ENCODE results near the gene LCLAT1. TPM values are rescaled to one million over a fixed set of nuclear protein-coding genes. Genes with fewer than 3 reads are reported as not detected.

Gene LCLAT1
- total RNA-seq, 2 experiments from 2014 or later: 19.0 to 20.5 TPM

- Mint-ChIP-seq H3K4me3 (no peak overlapping the region), H3K27ac (no peak overlapping the region), H3K36me3 (ENCODE audit: low read depth) (no peaks in the 10 kb centered on the region), H3K4me1 (ENCODE audit: low read depth) (no peaks in the 10 kb centered on the region), H3K27me3 (no peaks in the 10 kb centered on the region), H3K9me3 (no peaks in the 10 kb centered on the region)
- ChIA-PET CTCF (interaction anchor here (1.2 to 5.3 kb wide), 2 partner anchors 23 to 524 kb away, joined by 3 to 44 read pairs; no protein-coding TSS in a partner anchor), POLR2A (no interaction called here)
- no peak for DNase-seq
- intact Hi-C loops (cut with micrococcal nuclease): no loop called here
- TF ChIP-seq CTCF (IDR thresholded peaks at IDR 0.05): no peak
- ATAC-seq: no peak
Measured at GRCh38 chr2:30688956-30689401, 241.9 kb downstream of the LCLAT1 start.

GRCh38 chr2:30689496-30690125 lies 242.6 kb downstream of the LCLAT1 start:
- Mint-ChIP-seq H3K36me3 (ENCODE audit: low read depth) (no peaks in the 10 kb centered on the region), H3K27me3 (no peaks in the 10 kb centered on the region), H3K27ac (no peak overlapping the region), H3K9me3 (no peaks in the 10 kb centered on the region), H3K4me1 (ENCODE audit: low read depth) (no peaks in the 10 kb centered on the region), H3K4me3 (no peak overlapping the region)
- ATAC-seq (no peak), DNase-seq (no peak)
- ChIA-PET POLR2A (no interaction called here), CTCF (interaction anchor here (5.3 kb wide), 1 partner anchor 23 kb away, joined by 44 read pairs; no protein-coding TSS in a partner anchor)
- intact Hi-C loops (cut with micrococcal nuclease): no loop called here
- no peak for TF ChIP-seq CTCF (IDR thresholded peaks at IDR 0.05)

- ATAC-seq: no peak
- Mint-ChIP-seq H3K27ac (no peak overlapping the region), H3K4me3 (no peak overlapping the region), H3K4me1 (ENCODE audit: low read depth) (no peaks in the 10 kb centered on the region), H3K36me3 (ENCODE audit: low read depth) (no peaks in the 10 kb centered on the region), H3K27me3 (no peaks in the 10 kb centered on the region), H3K9me3 (no peaks in the 10 kb centered on the region)
- intact Hi-C loops (cut with micrococcal nuclease): no loop called here
- DNase-seq: no peak
- ChIA-PET CTCF (interaction anchor here (5.3 kb wide), 1 partner anchor 22 kb away, joined by 44 read pairs; no protein-coding TSS in a partner anchor), POLR2A (no interaction called here)
- TF ChIP-seq CTCF (IDR thresholded peaks at IDR 0.05): no peak
Measured at GRCh38 chr2:30690126-30690561, 243.1 kb downstream of the LCLAT1 start.

GRCh38 chr2:30691091-30691947 lies 244.3 kb downstream of the LCLAT1 start:
- no peak overlapping the region for H3K4me3 Mint-ChIP-seq
- ChIA-PET CTCF (interaction anchor here (1.1 to 8.2 kb wide), 2 partner anchors 18 to 527 kb away, joined by 4 to 125 read pairs; no protein-coding TSS in a partner anchor), POLR2A (interaction anchor here (1.0 kb wide), 1 partner anchor 503 kb away, joined by 3 read pairs; no protein-coding TSS in a partner anchor)
- no peak for ATAC-seq
- H3K36me3 Mint-ChIP-seq (ENCODE audit: low read depth): no peaks in the 10 kb centered on the region
- H3K27me3 Mint-ChIP-seq: no peaks in the 10 kb centered on the region
- H3K9me3 Mint-ChIP-seq: no peaks in the 10 kb centered on the region
- H3K4me1 Mint-ChIP-seq (ENCODE audit: low read depth): no peaks in the 10 kb centered on the region
- intact Hi-C loops (cut with micrococcal nuclease): no loop called here
- H3K27ac Mint-ChIP-seq: no peak overlapping the region
- no peak for TF ChIP-seq CTCF (IDR thresholded peaks at IDR 0.05)
- no peak for DNase-seq
